OCI-LY1 (cell line): Measurements from ENCODE around the gene MAN1A2.

Experiments
- H2AFZ ChIP-seq: fragments of 200-600 bp; sonication (generic), shearing (Covaris generic); 2 replicates; pipeline ENCODE4 v1.6.0; 2014; ENCODE audit warnings: antibody characterized with exemption, mild to moderate bottlenecking, low read length
- H3F3A ChIP-seq: fragments of 200-600 bp; sonication (generic), shearing (Covaris generic); 2 replicates; pipeline ENCODE4 v1.6.0; 2014; ENCODE audit warnings: mild to moderate bottlenecking, antibody characterized with exemption, low read length, moderate library complexity; ENCODE audit not compliant: insufficient read depth
- H3K27ac ChIP-seq: fragments of 200-600 bp; sonication (generic); 2 replicates; pipeline ENCODE4 v1.5.1; 2014; ENCODE audit warnings: low read length, mixed run types, mild to moderate bottlenecking, low read depth; ENCODE audit not compliant: poor library complexity, severe bottlenecking
- H3K27me3 ChIP-seq: fragments of 200-600 bp; sonication (generic); 2 replicates; pipeline ENCODE4 v1.6.0; 2014; ENCODE audit warnings: antibody characterized with exemption, mild to moderate bottlenecking, low read length, moderate library complexity; ENCODE audit not compliant: insufficient read depth
- H3K36me3 ChIP-seq: fragments of 200-600 bp; sonication (generic); 2 replicates; pipeline ENCODE4 v1.6.1; 2014; ENCODE audit warnings: mild to moderate bottlenecking, antibody characterized with exemption, low read length, moderate library complexity, mixed read lengths; ENCODE audit not compliant: insufficient read depth
- H3K4me1 ChIP-seq: fragments of 200-600 bp; sonication (generic); 2 replicates; pipeline ENCODE4 v1.5.1; 2014; ENCODE audit warnings: mild to moderate bottlenecking, low read length, moderate library complexity; ENCODE audit not compliant: insufficient read depth, severe bottlenecking
- H3K4me2 ChIP-seq: fragments of 200-600 bp; sonication (generic), shearing (Covaris generic); 2 replicates; pipeline ENCODE4 v1.6.1; 2014; ENCODE audit warnings: low read length
- H3K4me3 ChIP-seq: fragments of 200-600 bp; sonication (generic); 2 replicates; pipeline ENCODE4 v1.5.1; 2014; ENCODE audit warnings: low read length, low read depth, mild to moderate bottlenecking, mixed read lengths; ENCODE audit not compliant: poor library complexity, severe bottlenecking
- H3K79me2 ChIP-seq: fragments of 200-600 bp; shearing (Covaris generic); 2 replicates; pipeline ENCODE4 v1.6.1; 2016; ENCODE audit warnings: mixed run types, low read length, mixed read lengths; ENCODE audit not compliant: insufficient read depth
- H3K9ac ChIP-seq: fragments of 200-600 bp; sonication (generic), shearing (Covaris generic); 2 replicates; pipeline ENCODE4 v1.6.1; 2014; ENCODE audit warnings: mild to moderate bottlenecking, low read length, mixed read lengths
- H3K9me2 ChIP-seq: fragments of 200-600 bp; sonication (generic), shearing (Covaris generic); 2 replicates; pipeline ENCODE4 v1.6.1; 2014; ENCODE audit warnings: low read depth, mild to moderate bottlenecking, low read length, mixed read lengths
- H3K9me3 ChIP-seq: fragments of 200-600 bp; shearing (Covaris generic); 2 replicates; pipeline ENCODE4 v1.6.1; 2014; ENCODE audit warnings: low read length, mixed read lengths
- H4K20me1 ChIP-seq: fragments of 200-600 bp; sonication (generic), shearing (Covaris generic); 2 replicates; pipeline ENCODE4 v1.6.0; 2016; ENCODE audit warnings: mild to moderate bottlenecking, low read length; ENCODE audit not compliant: insufficient read depth
- EZH2 ChIP-seq: fragments of 200-600 bp; sonication (generic), shearing (Covaris generic); IDR thresholded peaks from 2 replicates; pipeline ENCODE4 v1.8.0; 2017; ENCODE audit warnings: borderline replicate concordance, mixed run types, mild to moderate bottlenecking, antibody characterized with exemption, low read length, moderate library complexity, mixed read lengths
- TF ChIP-seq, protein P1 (sequence below): fragments of 200-600 bp; sonication (generic), shearing (Covaris generic); IDR thresholded peaks from 2 replicates; pipeline ENCODE4 v1.5.1; 2017; ENCODE audit warnings: mild to moderate bottlenecking, antibody characterized with exemption, low read length, moderate library complexity, mixed read lengths

Gene MAN1A2

GRCh38 chr1:117368116-117369108 is 1.2 kb downstream of the MAN1A2 start:
- Histone ChIP-seq H3K4me2 (peak overlapping the region; percentile 71), H3F3A (no peaks in the 10 kb centered on the region), H3K27ac (peak overlapping the region; percentile 57), H3K79me2 (peaks cover 57% of the 10 kb centered on the region), H3K27me3 (no peaks in the 10 kb centered on the region), H3K4me3 (peak overlapping the region; percentile 89), H3K9me3 (no peaks in the 10 kb centered on the region), H4K20me1 (no peaks in the 10 kb centered on the region), H3K4me1 (peaks cover 35% of the 10 kb centered on the region), H3K9me2 (no peaks in the 10 kb centered on the region), H3K9ac (peak overlapping the region; percentile 75), H2AFZ (no peak overlapping the region), H3K36me3 (no peaks in the 10 kb centered on the region)
- TF ChIP-seq, protein P1, sequence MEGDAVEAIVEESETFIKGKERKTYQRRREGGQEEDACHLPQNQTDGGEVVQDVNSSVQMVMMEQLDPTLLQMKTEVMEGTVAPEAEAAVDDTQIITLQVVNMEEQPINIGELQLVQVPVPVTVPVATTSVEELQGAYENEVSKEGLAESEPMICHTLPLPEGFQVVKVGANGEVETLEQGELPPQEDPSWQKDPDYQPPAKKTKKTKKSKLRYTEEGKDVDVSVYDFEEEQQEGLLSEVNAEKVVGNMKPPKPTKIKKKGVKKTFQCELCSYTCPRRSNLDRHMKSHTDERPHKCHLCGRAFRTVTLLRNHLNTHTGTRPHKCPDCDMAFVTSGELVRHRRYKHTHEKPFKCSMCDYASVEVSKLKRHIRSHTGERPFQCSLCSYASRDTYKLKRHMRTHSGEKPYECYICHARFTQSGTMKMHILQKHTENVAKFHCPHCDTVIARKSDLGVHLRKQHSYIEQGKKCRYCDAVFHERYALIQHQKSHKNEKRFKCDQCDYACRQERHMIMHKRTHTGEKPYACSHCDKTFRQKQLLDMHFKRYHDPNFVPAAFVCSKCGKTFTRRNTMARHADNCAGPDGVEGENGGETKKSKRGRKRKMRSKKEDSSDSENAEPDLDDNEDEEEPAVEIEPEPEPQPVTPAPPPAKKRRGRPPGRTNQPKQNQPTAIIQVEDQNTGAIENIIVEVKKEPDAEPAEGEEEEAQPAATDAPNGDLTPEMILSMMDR: no peak
- TF ChIP-seq EZH2: no peak

GRCh38 chr1:117370071-117370470 is 2.8 kb downstream of the MAN1A2 start:
- TF ChIP-seq, protein P1: no peak
- no peak for TF ChIP-seq EZH2
- H3K4me1 ChIP-seq: peaks cover 42% of the 10 kb centered on the region
- peak overlapping the region; percentile 71 for H3K4me2 ChIP-seq

GRCh38 chr1:117370509-117370908 is 3.3 kb downstream of the MAN1A2 start:
- Histone ChIP-seq H4K20me1 (no peaks in the 10 kb centered on the region), H3K36me3 (no peaks in the 10 kb centered on the region), H3K79me2 (peaks cover 78% of the 10 kb centered on the region)

More at GRCh38 chr1:117370071-117370470, 2.8 kb downstream of the MAN1A2 start:
- no peaks in the 10 kb centered on the region for H3F3A ChIP-seq
- H3K4me3 ChIP-seq: peak overlapping the region; percentile 89
- H3K79me2 ChIP-seq: peaks cover 74% of the 10 kb centered on the region
- no peak overlapping the region for H2AFZ ChIP-seq
- no peaks in the 10 kb centered on the region for H3K36me3 ChIP-seq
- H3K9me2 ChIP-seq: no peaks in the 10 kb centered on the region
- H3K9ac ChIP-seq: peak overlapping the region; percentile 75
- no peaks in the 10 kb centered on the region for H3K9me3 ChIP-seq
- no peaks in the 10 kb centered on the region for H3K27me3 ChIP-seq
- no peaks in the 10 kb centered on the region for H4K20me1 ChIP-seq
- H3K27ac ChIP-seq: no peak overlapping the region

More at GRCh38 chr1:117370509-117370908, 3.3 kb downstream of the MAN1A2 start:
- no peaks in the 10 kb centered on the region for H3K9me3 ChIP-seq
- peak overlapping the region; percentile 71 for H3K4me2 ChIP-seq
- H3F3A ChIP-seq: no peaks in the 10 kb centered on the region
- no peak for TF ChIP-seq EZH2
- TF ChIP-seq, protein P1: no peak
- H2AFZ ChIP-seq: no peak overlapping the region
- no peaks in the 10 kb centered on the region for H3K27me3 ChIP-seq
- no peak overlapping the region for H3K27ac ChIP-seq
- peak overlapping the region; percentile 89 for H3K4me3 ChIP-seq
- peaks cover 43% of the 10 kb centered on the region for H3K4me1 ChIP-seq
- H3K9me2 ChIP-seq: no peaks in the 10 kb centered on the region
- peak overlapping the region; percentile 75 for H3K9ac ChIP-seq
